ENCODE results near the gene PHLDB2.

The PHLDB2 gene

DNA sequence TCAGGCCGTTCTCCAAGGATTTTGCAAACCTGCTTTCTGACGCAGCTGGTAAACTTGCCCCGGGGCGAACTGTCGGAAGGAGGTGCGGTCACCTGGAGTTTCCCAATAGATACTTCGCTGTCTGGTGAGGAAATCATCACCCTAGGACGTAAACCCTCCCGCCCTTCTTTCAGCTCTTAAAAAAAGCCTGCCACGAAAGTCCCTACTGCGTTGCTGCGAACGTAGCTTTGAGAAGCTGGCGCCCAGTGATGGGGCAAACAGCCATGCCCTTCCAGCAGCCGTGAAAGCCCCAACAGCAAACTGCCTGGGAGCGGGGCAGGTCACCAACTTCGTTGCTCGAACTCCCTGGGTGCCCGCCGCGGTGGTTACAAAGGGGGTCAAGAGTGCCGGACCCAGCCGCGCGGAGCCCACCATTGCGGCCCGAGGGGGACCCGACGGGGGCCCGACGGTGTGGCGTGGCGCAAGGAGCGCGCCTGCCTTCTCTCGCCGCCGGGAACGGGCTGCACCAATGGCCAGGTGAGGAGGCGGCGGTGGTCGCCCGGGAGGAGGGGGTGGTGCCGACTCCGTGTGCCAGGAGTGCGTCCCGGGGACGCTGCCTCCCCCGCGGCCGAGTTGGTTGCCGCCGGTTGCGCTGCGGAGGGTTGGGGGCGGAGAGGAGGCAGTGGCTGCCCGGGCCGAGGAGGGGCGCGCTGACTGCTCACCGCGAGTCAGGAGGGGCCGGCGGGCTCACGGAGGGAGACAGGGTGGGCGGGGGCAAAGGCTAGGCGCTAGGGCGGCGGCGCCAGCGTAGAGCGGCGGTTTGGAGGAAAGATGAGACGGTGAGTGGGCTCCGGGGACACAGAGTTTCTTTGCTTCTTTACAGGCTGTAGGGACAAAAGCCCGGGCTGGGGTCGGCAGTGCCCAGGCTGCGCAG, at the start of gene PHLDB2:
Gene PHLDB2, plus strand, starts transcription at position 205 of the 913 bp plus-strand sequence. CDS start 24,813 bp downstream, outside the sequence.
- DNase-seq = peak; percentile 19 to 38 (median 25)

DNA sequence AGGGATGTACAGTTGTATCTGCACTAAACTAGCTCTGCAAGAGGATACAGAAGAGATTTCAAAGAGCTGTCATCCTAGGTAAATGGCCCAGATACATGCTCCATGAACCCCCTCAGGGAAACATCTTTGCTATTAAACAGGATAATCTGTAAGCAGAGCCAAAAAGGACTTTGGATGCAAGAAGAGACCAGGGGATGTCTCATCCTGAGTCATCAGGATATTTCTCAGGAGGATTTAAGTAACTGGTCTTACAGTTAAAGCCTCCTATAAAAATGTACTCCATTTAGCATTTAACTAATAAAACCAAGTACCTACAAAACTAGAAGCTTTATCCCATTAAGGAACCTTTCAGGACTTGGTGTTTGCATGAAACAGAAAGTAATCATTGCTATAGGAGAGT, 48.2 kb upstream of the PHLDB2 start:
- no peak for DNase-seq

DNA sequence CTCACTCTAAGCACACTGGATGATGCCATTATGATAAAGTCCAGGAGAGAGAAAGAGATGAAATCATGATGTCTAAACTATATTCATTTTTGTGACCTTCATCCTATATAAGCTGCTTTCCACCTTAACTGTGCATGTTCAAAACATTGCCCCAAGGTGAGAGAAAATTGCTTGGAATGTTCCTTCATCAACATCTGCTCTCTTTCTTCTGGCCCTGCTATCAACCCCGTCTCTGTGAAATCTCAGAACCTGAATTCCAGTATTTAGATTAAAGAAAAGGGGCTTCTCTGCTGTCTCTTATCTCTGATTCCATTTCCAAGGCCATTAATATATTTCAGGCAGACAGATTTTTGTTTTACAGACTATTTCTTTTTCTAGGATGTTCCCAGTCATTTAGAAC, 47.3 kb upstream of the PHLDB2 start:
- no peak for DNase-seq

DNA sequence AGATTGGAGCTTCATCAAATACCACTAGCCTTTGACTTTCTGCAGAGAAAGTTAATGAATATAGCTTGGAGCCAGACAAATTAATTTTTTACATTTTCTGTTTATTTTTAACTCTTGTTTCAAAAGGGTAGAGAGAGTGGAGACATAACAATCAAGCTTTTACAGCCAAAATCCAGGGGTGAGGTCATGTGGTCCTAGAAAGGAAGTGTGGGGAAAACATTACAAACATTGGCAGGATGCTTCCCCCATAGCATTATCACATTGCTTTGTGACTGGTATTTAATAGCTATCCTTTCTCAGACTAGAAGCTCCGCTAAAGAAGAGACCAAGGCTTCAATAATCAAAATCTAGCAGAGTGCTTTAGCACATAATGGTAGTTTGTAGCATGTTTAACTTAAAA, 46.4 kb upstream of the PHLDB2 start:
- DNase-seq = no peak

DNA sequence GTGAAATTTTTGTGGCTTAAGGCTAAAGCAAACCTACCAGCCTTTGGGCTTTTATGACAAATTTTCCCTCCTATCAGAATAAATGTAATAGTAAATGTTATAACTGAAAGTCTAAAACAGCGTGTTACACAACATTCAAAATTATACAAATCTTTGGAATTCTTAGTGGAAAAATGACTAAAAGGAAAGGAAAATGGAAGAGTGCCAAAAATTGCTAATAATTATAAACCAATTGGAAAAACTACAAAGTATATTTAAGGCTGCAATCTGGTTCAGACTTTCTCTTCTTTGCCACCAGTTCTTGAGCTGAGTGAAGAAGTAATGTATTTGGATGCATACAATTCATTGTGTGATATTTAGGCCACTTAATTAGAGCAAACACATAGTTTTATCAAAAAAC, 45.6 kb upstream of the PHLDB2 start:
- no peak for DNase-seq

DNA sequence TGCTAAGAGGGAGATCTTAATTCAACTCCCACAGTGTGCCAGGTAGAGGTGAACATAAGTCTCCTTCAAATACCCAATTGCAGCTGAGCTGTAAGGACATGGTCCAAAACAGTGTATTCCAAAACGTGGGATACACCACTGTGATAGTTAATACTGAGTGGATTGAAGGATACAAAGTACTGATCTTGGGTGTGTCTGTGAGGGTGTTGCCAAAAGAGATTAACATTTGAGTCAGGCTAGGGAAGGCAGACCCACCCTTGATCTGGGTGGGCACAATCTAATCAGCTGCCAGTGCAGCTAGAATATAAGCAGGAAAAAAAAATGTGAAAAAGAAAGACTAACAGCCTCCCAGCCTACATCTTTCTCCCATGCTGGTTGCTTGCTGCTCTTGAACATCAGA, 45.1 kb upstream of the PHLDB2 start:
- DNase-seq = no peak

DNA sequence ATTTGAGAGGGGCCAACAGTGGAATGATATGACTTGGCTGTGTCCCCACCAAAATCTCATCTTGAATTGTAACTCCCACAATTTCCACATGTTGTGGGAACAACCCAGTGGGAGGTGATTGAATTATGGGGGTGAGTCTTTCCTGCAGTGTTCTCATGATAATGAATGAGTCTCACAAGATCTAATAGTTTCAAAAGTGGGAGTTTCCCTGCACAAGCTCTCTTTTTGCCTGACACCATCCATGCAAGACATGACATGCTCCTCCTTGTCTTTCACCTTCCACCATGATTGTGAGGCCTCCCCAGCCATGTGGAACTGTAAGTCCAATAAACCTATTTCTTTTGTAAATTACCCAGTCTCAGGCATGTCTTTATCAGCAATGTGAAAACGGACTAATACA, 42.3 kb upstream of the PHLDB2 start:
- DNase-seq = peak in 1 of 3 donors; percentile 3

DNA sequence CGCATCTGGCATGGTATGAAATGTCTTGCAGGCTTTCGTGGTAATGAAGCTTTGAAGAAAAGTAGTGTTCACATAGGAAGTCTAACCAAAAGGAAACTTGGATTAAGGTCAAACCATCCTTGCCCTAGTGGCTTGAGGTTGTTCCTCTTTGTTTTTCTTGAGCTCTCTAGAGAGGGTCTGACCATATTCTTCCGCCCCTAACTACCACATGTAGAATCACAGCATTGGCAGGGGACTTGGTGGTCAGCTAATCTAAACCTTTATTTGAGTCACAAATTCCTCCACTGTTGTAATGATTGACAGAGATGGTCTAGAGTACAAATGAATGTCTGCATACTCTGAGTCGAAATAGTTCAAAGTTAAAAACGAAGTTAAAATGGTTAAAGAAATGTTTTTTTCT, 39.1 kb upstream of the PHLDB2 start:
- no peak for DNase-seq

DNA sequence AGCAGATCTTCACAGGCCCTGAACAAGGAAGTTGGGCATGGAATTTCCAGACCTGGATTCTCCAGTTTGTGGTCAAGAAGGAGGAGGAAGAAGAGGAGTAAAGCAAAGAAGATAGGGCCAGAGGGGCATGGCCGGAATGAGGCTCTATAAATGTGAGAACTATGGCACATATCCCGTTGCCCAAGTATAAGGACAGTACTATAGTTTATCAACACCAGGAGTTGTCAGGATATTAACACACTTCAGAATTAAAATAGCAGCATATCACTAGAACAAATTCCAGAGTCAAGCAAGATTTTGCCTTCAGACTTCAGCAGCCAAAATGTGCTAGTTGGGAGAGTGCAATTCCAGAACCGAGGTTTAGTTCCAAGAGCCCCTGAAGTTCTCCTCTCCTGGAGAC, 38.4 kb upstream of the PHLDB2 start:
- no peak for DNase-seq

DNA sequence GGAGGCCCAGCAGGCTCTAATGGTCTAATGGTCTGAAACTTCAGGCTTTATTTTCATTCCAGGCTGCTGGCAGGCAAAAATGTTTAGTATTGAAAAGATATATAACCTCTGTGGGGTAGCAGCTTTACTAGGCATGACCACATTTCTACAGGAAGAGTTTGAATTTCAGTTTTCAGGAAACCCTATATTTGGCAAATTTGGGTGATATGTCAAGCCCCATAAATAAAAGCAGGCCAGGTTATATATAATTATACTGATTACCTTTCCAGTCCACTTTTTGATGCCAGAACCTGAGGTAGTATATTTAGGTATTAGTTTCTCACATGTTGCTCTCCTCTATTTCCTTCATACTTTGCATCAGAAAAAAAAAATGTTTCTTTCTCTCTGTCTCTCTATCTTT, 37.2 kb upstream of the PHLDB2 start:
- DNase-seq = no peak

DNA sequence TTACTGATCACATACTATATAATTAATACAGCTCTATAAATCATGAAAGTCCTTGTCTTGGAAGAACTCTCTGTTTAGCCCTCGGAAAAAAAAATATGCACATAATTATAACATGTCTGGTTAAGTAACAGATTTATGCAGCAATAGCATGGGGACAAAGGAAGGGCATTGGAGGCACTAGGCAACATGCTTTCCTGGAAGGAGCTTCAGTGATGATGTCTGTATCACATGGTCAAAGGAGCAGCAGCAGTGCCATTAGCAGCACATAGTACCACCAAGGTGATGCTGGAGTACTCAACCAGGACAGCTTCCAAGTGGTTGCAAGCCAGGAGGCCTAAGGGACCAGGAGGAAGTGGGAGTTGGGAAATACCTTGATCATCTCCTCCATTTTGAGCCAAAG, 36.3 kb upstream of the PHLDB2 start:
- DNase-seq = no peak

DNA sequence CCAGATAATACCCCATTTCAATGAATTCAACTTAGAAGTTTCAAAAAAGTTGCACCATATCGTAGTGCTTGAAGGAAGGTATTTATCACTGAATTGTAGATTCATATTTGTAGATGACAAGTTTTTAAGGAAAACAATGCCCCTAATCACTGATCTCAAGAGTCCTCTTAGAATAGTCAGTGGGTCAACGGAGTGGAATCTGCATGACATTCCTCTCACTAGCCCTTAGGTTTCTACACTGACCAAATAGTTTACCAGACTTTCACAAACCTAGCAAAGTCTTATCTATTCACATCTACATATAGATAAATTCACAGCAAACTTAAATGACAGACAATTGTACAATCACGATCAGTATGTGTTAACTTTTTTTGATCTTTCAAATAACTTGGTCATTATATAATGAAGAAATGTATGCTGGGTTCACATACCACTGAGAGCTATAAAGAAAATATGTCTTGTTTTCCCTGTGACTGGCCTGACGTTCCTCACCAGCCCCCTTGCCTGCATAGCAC, 35.7 kb upstream of the PHLDB2 start:
- DNase-seq = no peak

DNA sequence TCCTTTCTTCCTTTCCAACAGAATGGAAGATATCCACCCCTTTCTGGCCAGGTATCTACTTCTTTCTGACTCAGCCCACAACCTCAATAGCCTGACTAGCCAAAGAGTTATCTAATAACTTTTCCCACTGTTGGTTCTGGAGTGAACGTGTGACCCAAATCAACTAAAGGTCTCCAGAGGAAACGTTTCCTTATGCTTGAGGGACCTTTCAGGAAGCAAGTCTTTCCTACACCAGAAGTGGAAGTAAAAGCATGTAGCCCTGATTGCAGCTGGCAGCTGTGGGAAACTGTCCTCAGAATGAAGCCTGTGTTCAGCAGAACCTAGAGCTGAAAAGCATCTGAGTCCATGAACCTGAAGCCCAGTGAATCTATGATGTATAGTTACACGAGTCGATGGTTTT, 34.7 kb upstream of the PHLDB2 start:
- DNase-seq = no peak

DNA sequence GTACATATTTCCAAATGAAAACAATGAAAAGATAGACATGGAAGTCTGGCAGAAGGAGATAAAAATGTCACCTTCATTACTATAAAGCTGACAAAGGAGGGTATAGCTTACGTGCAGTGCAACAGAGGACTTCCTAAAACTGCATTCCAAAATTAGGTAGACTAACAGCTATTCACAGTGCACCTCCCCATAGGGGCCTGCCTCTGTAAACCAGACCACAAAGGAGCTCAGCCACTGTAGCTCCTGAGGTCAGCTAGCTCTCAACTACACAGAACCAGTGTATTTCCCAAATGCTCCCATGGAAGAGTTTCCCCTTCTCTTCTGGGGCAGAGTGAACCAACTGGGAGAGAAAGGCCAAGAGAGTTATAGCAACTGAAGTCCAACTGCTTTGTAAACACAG, 31.2 kb upstream of the PHLDB2 start:
- DNase-seq = no peak

DNA sequence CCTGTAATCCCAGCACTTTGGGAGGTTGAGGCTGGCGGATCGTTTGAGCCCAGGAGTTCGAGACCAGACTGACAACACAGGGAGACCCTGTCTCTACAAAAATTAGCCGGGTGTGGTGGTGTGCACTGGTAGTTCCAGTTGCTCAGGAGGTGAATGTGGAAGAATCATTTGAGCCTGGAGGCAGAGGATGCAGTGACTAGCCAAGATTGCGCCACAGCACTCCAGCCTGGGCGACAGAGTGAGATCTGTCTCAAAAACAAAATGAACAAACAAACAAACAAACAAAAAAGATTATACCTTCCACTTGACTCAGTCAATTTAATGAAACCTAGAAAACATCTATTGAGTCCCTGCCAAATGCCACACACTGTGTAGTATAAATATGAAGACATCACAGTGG, 30.5 kb upstream of the PHLDB2 start:
- no peak for DNase-seq

DNA sequence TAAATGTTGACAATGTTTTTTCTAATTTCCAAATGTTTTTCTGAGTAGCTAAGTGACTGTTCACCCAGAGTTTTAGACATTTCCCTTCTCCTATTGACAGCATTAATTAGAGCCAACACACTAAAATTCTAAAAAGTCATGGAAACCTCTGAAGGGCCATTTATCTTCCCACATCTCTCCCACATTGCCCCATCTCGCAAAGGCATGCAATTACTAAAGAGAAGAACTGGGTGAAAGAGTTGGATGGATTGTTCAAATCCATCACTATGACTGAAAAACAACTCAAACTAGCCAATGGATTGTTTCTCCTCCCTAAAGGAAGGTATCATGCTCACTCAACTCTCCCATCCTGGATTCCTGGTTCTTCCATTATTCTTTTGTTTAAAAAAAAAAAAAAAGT, 30.0 kb upstream of the PHLDB2 start:
- DNase-seq = no peak

DNA sequence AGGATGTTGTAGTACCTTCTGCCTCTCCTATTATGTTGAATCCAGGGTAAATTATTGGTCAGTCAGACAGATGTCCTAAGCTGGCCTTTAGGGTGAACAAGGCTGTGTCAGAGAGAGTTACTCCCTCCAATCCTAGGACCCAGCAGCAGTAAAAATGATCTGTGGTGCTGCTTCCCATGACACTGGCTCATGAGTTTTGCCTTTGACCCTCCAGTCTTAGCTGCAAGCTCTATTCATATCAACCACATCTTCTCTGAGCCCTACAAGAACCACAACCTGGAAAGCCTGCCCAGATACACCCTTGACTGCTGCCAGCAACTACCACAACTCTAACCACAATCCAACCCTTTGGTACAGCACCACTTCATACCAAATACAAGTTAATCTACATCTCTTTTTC, 27.2 kb upstream of the PHLDB2 start:
- DNase-seq = no peak

DNA sequence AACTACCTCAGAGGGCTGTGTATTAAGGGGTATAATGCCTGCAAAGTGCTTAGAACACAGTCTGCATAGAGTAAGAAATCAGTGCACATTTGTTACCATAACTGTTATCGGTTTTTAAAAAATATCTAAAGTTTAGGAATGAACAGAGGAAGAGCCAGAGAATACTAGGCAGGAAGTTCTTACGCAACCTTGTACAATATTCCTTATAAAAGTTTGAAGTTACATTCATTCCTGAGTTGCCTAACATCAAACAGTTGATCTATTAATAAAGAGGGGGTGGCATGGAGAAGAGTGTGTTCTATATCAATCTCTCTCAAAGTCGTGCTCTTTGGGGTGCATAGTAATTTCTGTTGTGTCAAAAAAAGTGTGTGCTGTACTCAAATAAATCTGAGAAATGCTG, 22.0 kb upstream of the PHLDB2 start:
- DNase-seq = no peak

DNA sequence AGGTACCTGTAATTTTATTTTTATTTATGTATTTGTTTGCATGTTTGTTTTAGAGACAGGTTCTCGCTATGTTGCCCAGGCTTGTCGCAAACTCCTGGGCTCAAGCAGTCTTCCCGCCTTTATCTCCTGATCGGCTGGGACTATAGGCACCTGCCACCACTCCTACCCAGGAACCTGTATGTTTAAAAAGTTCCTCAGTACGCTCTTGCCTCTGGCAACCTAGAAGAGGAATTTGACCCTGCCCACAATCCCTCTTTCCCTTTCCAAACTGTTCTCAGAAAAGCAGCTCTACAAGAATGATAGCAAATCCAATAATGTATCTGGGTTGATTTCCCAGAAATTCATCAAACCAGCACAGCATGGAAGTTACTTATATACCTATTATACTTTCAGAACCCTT, 20.9 kb upstream of the PHLDB2 start:
- no peak for DNase-seq

DNA sequence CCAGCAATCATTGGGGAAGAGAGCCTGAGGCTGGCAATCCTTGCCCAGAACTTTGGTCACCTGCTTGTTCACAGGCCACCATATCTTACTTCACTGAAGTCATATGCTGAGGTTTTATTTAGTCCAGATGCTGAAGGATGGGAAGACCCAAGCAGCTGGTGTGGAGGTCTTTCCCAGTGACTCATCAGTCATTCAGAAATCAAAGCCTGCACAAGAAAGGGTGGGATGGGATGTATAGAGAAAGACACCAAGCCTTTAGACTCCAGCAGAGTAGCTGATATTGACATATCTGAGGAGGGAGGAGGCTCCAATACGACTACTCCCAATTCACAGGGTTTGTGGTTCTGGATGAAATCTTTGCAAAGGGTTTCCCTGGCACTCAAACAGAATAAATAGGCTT, 13.0 kb upstream of the PHLDB2 start:
- no peak for DNase-seq

DNA sequence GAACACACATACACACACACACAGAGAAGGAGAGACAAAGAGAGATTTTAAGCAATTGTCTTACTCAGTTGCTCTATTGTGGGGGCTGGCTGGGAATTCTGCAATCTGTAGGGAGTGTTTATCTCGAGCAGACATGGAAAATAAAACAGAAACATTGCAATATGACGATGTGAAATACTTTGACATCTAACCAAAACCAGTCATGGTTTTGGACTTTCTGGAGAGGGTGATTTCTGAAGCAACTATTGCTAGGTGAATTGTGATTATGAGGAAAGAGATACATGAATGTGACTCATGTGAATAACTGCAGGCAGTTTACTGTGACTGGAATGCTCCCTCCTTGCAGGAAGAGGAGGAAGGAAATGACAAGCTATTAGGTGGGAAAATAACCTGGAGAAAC, 12.3 kb upstream of the PHLDB2 start:
- peak; percentile 11 to 20 (median 13) for DNase-seq

DNA sequence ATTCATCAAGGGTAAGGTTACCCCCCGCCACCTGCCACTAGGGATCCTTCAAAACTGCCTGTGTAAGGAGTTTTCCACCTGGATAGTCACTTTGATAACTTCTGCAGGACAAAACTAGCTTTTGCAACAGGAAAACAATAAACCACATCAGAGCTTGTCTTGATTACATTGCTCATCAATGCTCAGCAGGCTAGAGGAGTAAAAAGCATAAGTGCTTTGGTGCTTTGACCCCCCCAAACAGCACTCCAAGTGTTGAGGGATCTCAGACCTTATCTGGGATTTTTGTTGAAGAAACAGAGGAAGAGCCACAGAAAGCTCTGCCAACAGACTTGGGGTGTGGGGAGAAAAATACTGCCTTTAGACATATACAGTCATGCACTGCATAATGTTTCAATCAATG, 10.8 kb upstream of the PHLDB2 start:
- DNase-seq = no peak

DNA sequence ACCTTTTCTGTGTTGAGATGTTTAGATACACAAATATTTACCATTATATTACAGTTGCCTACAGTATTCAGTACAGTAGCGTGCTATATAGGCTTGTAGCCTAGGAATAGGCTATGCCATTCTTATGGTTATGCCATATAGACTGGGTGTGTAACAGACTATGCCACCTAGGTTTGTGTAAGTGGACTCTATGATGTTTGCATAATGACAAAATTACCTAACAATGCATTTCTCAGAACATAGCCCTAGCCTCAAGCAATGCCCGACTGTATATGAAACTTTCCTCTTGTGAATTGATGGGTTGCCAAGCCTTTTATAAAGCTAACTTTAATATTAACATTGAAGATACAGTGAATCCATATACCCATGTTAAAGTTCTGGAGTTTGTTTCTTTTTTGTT, 10.3 kb upstream of the PHLDB2 start:
- DNase-seq = no peak

DNA sequence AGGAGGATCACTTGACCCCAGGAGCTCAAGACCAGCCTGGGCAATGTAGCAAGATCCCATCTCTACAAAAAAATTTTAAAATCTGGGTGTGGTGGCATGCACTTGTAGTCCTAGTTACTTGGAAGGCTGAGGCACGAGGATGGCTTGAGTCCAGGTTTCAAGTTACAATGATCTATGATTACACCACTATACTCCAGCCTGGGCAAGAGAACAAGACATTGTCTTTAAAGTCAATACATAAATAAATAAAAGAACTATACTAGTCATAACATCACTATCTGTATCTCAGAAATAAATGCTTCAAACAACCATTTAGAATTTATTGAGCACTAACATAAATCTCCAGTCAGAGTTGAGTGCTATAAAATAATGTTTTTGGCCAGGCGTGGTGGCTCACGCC, 8.5 kb upstream of the PHLDB2 start:
- no peak for DNase-seq

DNA sequence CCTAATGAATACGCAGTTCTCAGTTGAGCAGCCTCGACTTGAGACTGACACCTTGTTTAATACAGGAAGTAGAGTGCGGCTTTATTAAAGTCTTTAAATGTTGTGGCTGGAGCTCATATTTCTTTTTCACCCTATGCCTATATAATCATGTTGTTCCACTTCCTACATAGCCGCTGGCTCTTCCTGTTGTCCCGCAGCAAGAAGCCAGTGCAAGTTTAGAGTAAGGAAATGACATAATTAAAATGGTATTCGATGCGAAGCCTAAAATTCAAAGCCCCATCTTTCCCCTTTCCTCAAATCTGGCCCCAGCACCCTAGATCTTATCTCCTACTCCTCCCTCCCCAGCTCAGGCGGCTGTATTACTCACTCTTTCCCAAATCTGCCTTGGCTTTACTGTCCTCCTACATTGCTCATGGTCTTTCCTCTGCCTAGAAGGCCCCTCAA, 7.5 kb upstream of the PHLDB2 start:
- no peak for DNase-seq
